Endothelial cell of umbilical vein (primary cell): ENCODE results near the gene C16orf95. TPM values are rescaled to one million over a fixed set of nuclear protein-coding genes. Genes with fewer than 3 reads are reported as not detected.

Experiments
- BruUV-seq: library from RNA; stranded (reverse); fragments of 400-500 nt; replicated peaks from 2 replicates; lab custom pipeline; 2021; lab: Mats Ljungman, UMichigan
- CTCF ChIA-PET: fragments of 300-600, 350-600 bp; sonication (Branson Sonifier 250); formaldehyde crosslinking; loops from one replicate; lab custom pipeline; 2021; ENCODE audit warnings: antibody characterized with exemption, inconsistent platforms; lab: Charles Lee
- POLR2A ChIA-PET: fragments of 300-600, 350-600 bp; sonication (Branson Sonifier 250); formaldehyde crosslinking; loops from one replicate; lab custom pipeline; 2021; ENCODE audit warnings: antibody characterized with exemption, inconsistent platforms; lab: Charles Lee
- DNase-seq: peaks from one replicate; pipeline ENCODE4 v3.0.0-alpha.2; 2011; ENCODE audit warnings: low read depth, low spot score
- FAIRE-seq: peaks from 2 replicates; lab custom pipeline; 2011; peaks lifted over from hg19 to GRCh38; lab: Jason Lieb, UNC
- H2AFZ ChIP-seq: 2 replicates; pipeline ENCODE4 v1.6.0; 2012; ENCODE audit warnings: low read depth, low read length, control low read depth, inconsistent platforms
- H3K27ac ChIP-seq: 2 replicates; pipeline ENCODE4 v1.5.1; 2011; ENCODE audit warnings: low read depth, mild to moderate bottlenecking, control low read depth, low read length, moderate library complexity; ENCODE audit not compliant: insufficient read depth
- H3K27me3 ChIP-seq, 2 experiments: 2 replicates each; pipeline versions ENCODE4 v1.6.0 to v1.6.1; 2011; ENCODE audit warnings: low read length in 2 of 2, mixed read lengths in 1 of 2; ENCODE audit not compliant: control insufficient read depth in 2 of 2, insufficient read depth in 2 of 2
- H3K36me3 ChIP-seq, 2 experiments: 2 replicates in 1 of 2; 3 replicates in 1 of 2; pipeline ENCODE4 v1.5.1; 2011; ENCODE audit warnings: low read length in 2 of 2, mild to moderate bottlenecking in 1 of 2, moderate library complexity in 1 of 2; ENCODE audit not compliant: control insufficient read depth in 2 of 2, insufficient read depth in 2 of 2; ENCODE audit errors: extremely low read depth in 1 of 2
- H3K4me1 ChIP-seq: 3 replicates; pipeline ENCODE4 v1.5.1; 2011; ENCODE audit warnings: mild to moderate bottlenecking, low read length; ENCODE audit not compliant: control insufficient read depth, insufficient read depth; ENCODE audit errors: extremely low read depth
- H3K4me2 ChIP-seq: 2 replicates; pipeline ENCODE4 v1.6.1; 2011; ENCODE audit warnings: low read length, control low read depth, mixed read lengths; ENCODE audit not compliant: insufficient read depth
- H3K4me3 ChIP-seq, 3 experiments: fragments of 200-600 bp in 1 of 3; sonication (generic), shearing (Covaris generic) in 1 of 3; replicated peaks in 1 of 3; 2 replicates each; pipeline ENCODE4 v1.5.1; 2011 to 2016; ENCODE audit warnings: control low read depth in 3 of 3, low read length in 3 of 3, mild to moderate bottlenecking in 2 of 3, inconsistent platforms in 1 of 3, low read depth in 1 of 3, moderate library complexity in 1 of 3; ENCODE audit not compliant: insufficient read depth in 1 of 3
- H3K79me2 ChIP-seq: 2 replicates; pipeline ENCODE4 v1.6.0; 2012; ENCODE audit warnings: low read length, inconsistent platforms; ENCODE audit not compliant: control insufficient read depth, insufficient read depth
- H3K9ac ChIP-seq: replicated peaks from 2 replicates; pipeline ENCODE3; 2011; ENCODE audit warnings: low read length, control low read depth; ENCODE audit not compliant: insufficient read depth; ENCODE audit errors: extremely low read depth
- H3K9me1 ChIP-seq: replicated peaks from 3 replicates; pipeline ENCODE4 v1.6.0; 2011; ENCODE audit warnings: mild to moderate bottlenecking, low read length; ENCODE audit not compliant: control insufficient read depth, insufficient read depth; ENCODE audit errors: extremely low read depth
- H3K9me3 ChIP-seq: replicated peaks from 2 replicates; pipeline ENCODE4 v1.5.1; 2012; ENCODE audit warnings: low read length, inconsistent platforms; ENCODE audit not compliant: control insufficient read depth, insufficient read depth
- H4K20me1 ChIP-seq: replicated peaks from 2 replicates; pipeline ENCODE3; 2011; ENCODE audit warnings: mild to moderate bottlenecking, low read length; ENCODE audit not compliant: control insufficient read depth, insufficient read depth; ENCODE audit errors: extremely low read depth
- CTCF ChIP-seq, 2 donors: IDR thresholded peaks; 1 replicate in 1 of 2; 2 replicates in 1 of 2; pipeline ENCODE4 v1.5.1; 2011; ENCODE audit warnings: low read length in 2 of 2, mild to moderate bottlenecking in 2 of 2, moderate library complexity in 2 of 2, control low read depth in 1 of 2, inconsistent platforms in 1 of 2, low read depth in 1 of 2; ENCODE audit not compliant: insufficient read depth in 1 of 2; ENCODE audit errors: extremely low read depth in 1 of 2
- EZH2 ChIP-seq: IDR thresholded peaks from 2 replicates; pipeline ENCODE4 v1.6.1; 2012; ENCODE audit warnings: borderline replicate concordance, low read depth, mild to moderate bottlenecking, moderate library complexity, low read length, inconsistent platforms; ENCODE audit not compliant: severe bottlenecking
- FOS ChIP-seq: IDR thresholded peaks from 2 replicates; pipeline ENCODE4 v1.6.1; 2011; ENCODE audit warnings: mild to moderate bottlenecking, low read length, moderate library complexity, borderline replicate concordance; ENCODE audit not compliant: insufficient read depth
- GATA2 ChIP-seq: IDR thresholded peaks from 2 replicates; pipeline ENCODE4 v1.7.0; 2011; ENCODE audit warnings: low read depth, mild to moderate bottlenecking, moderate library complexity, mixed read lengths, low read length; ENCODE audit not compliant: insufficient read length, insufficient read depth
- JUN ChIP-seq: IDR thresholded peaks from 2 replicates; pipeline ENCODE4 v1.6.1; 2011; ENCODE audit warnings: borderline replicate concordance, low read depth; ENCODE audit not compliant: insufficient read length, insufficient read depth
- MAX ChIP-seq: IDR thresholded peaks from 2 replicates; pipeline ENCODE4 v1.6.1; 2011; ENCODE audit not compliant: insufficient read depth, insufficient read length
- MYC ChIP-seq: IDR thresholded peaks from one replicate; pipeline ENCODE4 v1.6.1; 2011; ENCODE audit warnings: mild to moderate bottlenecking, low read depth, low read length
- POLR2A ChIP-seq: IDR thresholded peaks from 2 replicates; pipeline ENCODE4 v1.6.1; 2012; ENCODE audit warnings: low read depth, mild to moderate bottlenecking, control low read depth, low read length
- POLR2AphosphoS5 ChIP-seq: IDR thresholded peaks from 2 replicates; pipeline ENCODE4 v1.6.1; 2012; ENCODE audit warnings: low read depth, mild to moderate bottlenecking, control low read depth, low read length, moderate library complexity; ENCODE audit not compliant: insufficient read depth
- dilution Hi-C: fragments of 300-500 bp; cut with MboI; formaldehyde crosslinking; loops from one replicate; pipeline ENCODE4 v1.15.0; 2019; ENCODE audit warnings: low sequenced_read_pairs; ENCODE audit not compliant: extremely low pct_ligation_motif_present
- intact Hi-C: fragments of 100-400 bp; cut with micrococcal nuclease; formaldehyde crosslinking; loops from one replicate; pipeline ENCODE4 v1.10.0; 2022
- polyA plus RNA-seq, 4 experiments: library from polyadenylated mRNA; depleted of rRNA in 3 of 4; stranded (reverse) in 3 of 4; unstranded in 1 of 4; fragments of >200 nt; gene quantifications; 2 replicates each; pipeline versions ENCODE4 v1.2.1 to v1.2.3, GENCODE V29; 2011 to 2012; ENCODE audit warnings: missing spikeins in 1 of 4
- total RNA-seq: library from RNA; stranded (reverse); gene quantifications from 2 replicates; pipeline ENCODE4 v1.2.3, GENCODE V29; 2021

The C16orf95 gene
- total and polyA plus RNA-seq, 2 donors (not counting 3 experiments of a cell fraction or from before 2014, with no cell fraction given) = 4.0 to 6.6 TPM

- peak; percentile 26 for DNase-seq
- dilution Hi-C loops (no loop called here), intact Hi-C loops (no loop called here)
- Histone ChIP-seq H3K9me3 (no peaks in the 10 kb centered on the region), H3K4me2 (no peak overlapping the region), H3K36me3 (peaks cover 2 to 11% of the 10 kb centered on the region in 2 experiments), H4K20me1 (no peaks in the 10 kb centered on the region), H3K27ac (no peak overlapping the region), H3K9ac (no peak overlapping the region), H3K4me1 (no peaks in the 10 kb centered on the region), H3K79me2 (no peaks in the 10 kb centered on the region), H3K27me3 (no peaks in the 10 kb centered on the region), H3K9me1 (no peaks in the 10 kb centered on the region), H2AFZ (no peak overlapping the region), H3K4me3 (no peak overlapping the region)
- CTCF ChIA-PET = interaction anchor here (0.7 to 3.3 kb wide), 2 partner anchors 57 to 68 kb away, joined by 3 to 21 read pairs; partner anchors contain the start of gene FBXO31
- POLR2A ChIA-PET = no interaction called here
- no peak for TF ChIP-seq POLR2AphosphoS5
- BruUV-seq = no TSS peak
- FAIRE-seq = no peak
Observed at GRCh38 chr16:87326151-87326571, 9.0 kb upstream of the C16orf95 start.

GRCh38 chr16:87325423-87325858 lies 8.2 kb upstream of the C16orf95 start:
- Histone ChIP-seq H3K79me2 (no peaks in the 10 kb centered on the region), H3K4me1 (no peaks in the 10 kb centered on the region), H2AFZ (no peak overlapping the region), H3K9me3 (no peaks in the 10 kb centered on the region), H3K9ac (no peak overlapping the region), H3K9me1 (no peaks in the 10 kb centered on the region), H3K27ac (no peak overlapping the region), H3K4me3 (no peak overlapping the region), H3K4me2 (no peak overlapping the region), H3K27me3 (no peaks in the 10 kb centered on the region), H3K36me3 (peaks cover 0 to 6% of the 10 kb centered on the region in 2 experiments), H4K20me1 (no peaks in the 10 kb centered on the region)
- dilution Hi-C loops = no loop called here
- TF ChIP-seq POLR2A (no peak), JUN (no peak), FOS (no peak), CTCF (IDR thresholded peaks at IDR 0.05; ENCODE audit: extremely low read depth in 1 of 2, insufficient read depth in 1 of 2, low read depth in 1 of 2, low read length in 2 of 2) (no peak), EZH2 (no peak), GATA2 (no peak), MAX (no peak), POLR2AphosphoS5 (no peak), MYC (no peak)
- POLR2A ChIA-PET = no interaction called here
- CTCF ChIA-PET = interaction anchor here (0.6 to 3.3 kb wide), 4 partner anchors 15 to 725 kb away, joined by 3 to 21 read pairs (median 6); partner anchors contain the start of gene FBXO31
- no peak for DNase-seq
- intact Hi-C loops = no loop called here
- no peak for FAIRE-seq
- BruUV-seq = no TSS peak
